ENCODE measurements around the gene PRKACA. TPM values are rescaled to one million over a fixed set of nuclear protein-coding genes. Genes with fewer than 3 reads are reported as not detected.
A peak's percentile ranks its signal among the peaks of the same experiment; 100 is the strongest.
"Not testable (repeated sequence)": the region's sequence is repeated elsewhere in the genome, so short reads cannot be mapped to it uniquely, and the experiment has no call there.

The PRKACA gene
- total RNA-seq, 1 experiment from 2014 or later, result 17.6 TPM

GRCh38 chr19:14059652-14060155, 57.9 kb downstream of the PRKACA start:
- in situ Hi-C loops (cut with HindIII; ENCODE audit: low pct_unique_long_range_greater_than_20kb, low sequenced_read_pairs), result no loop called here
- DNase-seq (ENCODE audit: low read depth), result no peak

GRCh38 chr19:14059093-14059480, 58.5 kb downstream of the PRKACA start:
- in situ Hi-C loops (cut with HindIII; ENCODE audit: low pct_unique_long_range_greater_than_20kb, low sequenced_read_pairs), result no loop called here

GRCh38 chr19:14058182-14059092, 59.1 kb downstream of the PRKACA start:
- in situ Hi-C loops (cut with HindIII; ENCODE audit: low pct_unique_long_range_greater_than_20kb, low sequenced_read_pairs), result no loop called here

More at GRCh38 chr19:14059093-14059480, 58.5 kb downstream of the PRKACA start:
- no peak for DNase-seq (ENCODE audit: low read depth)

GRCh38 chr19:14056741-14057356, 60.7 kb downstream of the PRKACA start:
- in situ Hi-C loops (cut with HindIII; ENCODE audit: low pct_unique_long_range_greater_than_20kb, low sequenced_read_pairs), result no loop called here
- no peak for DNase-seq (ENCODE audit: low read depth)

More at GRCh38 chr19:14058182-14059092, 59.1 kb downstream of the PRKACA start:
- DNase-seq (ENCODE audit: low read depth), result no peak

- no peak for DNase-seq (ENCODE audit: low read depth)
- in situ Hi-C loops (cut with HindIII; ENCODE audit: low pct_unique_long_range_greater_than_20kb, low sequenced_read_pairs), result no loop called here
Measured at GRCh38 chr19:14056069-14056666, 61.4 kb downstream of the PRKACA start.

- DNase-seq (ENCODE audit: low read depth), result no peak
- in situ Hi-C loops (cut with HindIII; ENCODE audit: low pct_unique_long_range_greater_than_20kb, low sequenced_read_pairs), result no loop called here
Measured at GRCh38 chr19:14055396-14055795, 62.2 kb downstream of the PRKACA start.

- DNase-seq (ENCODE audit: low read depth), result no peak
- in situ Hi-C loops (cut with HindIII; ENCODE audit: low pct_unique_long_range_greater_than_20kb, low sequenced_read_pairs), result no loop called here
Measured at GRCh38 chr19:14054721-14055120, 62.8 kb downstream of the PRKACA start.

GRCh38 chr19:14054099-14054498, 63.5 kb downstream of the PRKACA start:
- in situ Hi-C loops (cut with HindIII; ENCODE audit: low pct_unique_long_range_greater_than_20kb, low sequenced_read_pairs), result no loop called here
- DNase-seq (ENCODE audit: low read depth), result no peak

GRCh38 chr19:14053500-14053899, 64.1 kb downstream of the PRKACA start:
- in situ Hi-C loops (cut with HindIII; ENCODE audit: low pct_unique_long_range_greater_than_20kb, low sequenced_read_pairs), result no loop called here

GRCh38 chr19:14053032-14053431, 64.5 kb downstream of the PRKACA start:
- in situ Hi-C loops (cut with HindIII; ENCODE audit: low pct_unique_long_range_greater_than_20kb, low sequenced_read_pairs), result no loop called here
- no peak for DNase-seq (ENCODE audit: low read depth)

More at GRCh38 chr19:14053500-14053899, 64.1 kb downstream of the PRKACA start:
- DNase-seq (ENCODE audit: low read depth), result no peak

- in situ Hi-C loops (cut with HindIII; ENCODE audit: low pct_unique_long_range_greater_than_20kb, low sequenced_read_pairs), result no loop called here
Measured at GRCh38 chr19:14052470-14052869, 65.1 kb downstream of the PRKACA start.

GRCh38 chr19:14051980-14052379, 65.6 kb downstream of the PRKACA start:
- no peak for DNase-seq (ENCODE audit: low read depth)
- in situ Hi-C loops (cut with HindIII; ENCODE audit: low pct_unique_long_range_greater_than_20kb, low sequenced_read_pairs), result no loop called here

More at GRCh38 chr19:14052470-14052869, 65.1 kb downstream of the PRKACA start:
- DNase-seq (ENCODE audit: low read depth), result no peak

GRCh38 chr19:14050961-14051360, 66.6 kb downstream of the PRKACA start:
- DNase-seq (ENCODE audit: low read depth); in situ Hi-C loops (cut with HindIII; ENCODE audit: low pct_unique_long_range_greater_than_20kb, low sequenced_read_pairs): not testable (repeated sequence)

- in situ Hi-C loops (cut with HindIII; ENCODE audit: low pct_unique_long_range_greater_than_20kb, low sequenced_read_pairs), result no loop called here
Measured at GRCh38 chr19:14050512-14050911, 67.0 kb downstream of the PRKACA start.

GRCh38 chr19:14048443-14049153, 69.0 kb downstream of the PRKACA start:
- DNase-seq (ENCODE audit: low read depth), result peak; percentile 17
- in situ Hi-C loops (cut with HindIII; ENCODE audit: low pct_unique_long_range_greater_than_20kb, low sequenced_read_pairs), result no loop called here

More at GRCh38 chr19:14050512-14050911, 67.0 kb downstream of the PRKACA start:
- no peak for DNase-seq (ENCODE audit: low read depth)

GRCh38 chr19:14047866-14048265, 69.7 kb downstream of the PRKACA start:
- in situ Hi-C loops (cut with HindIII; ENCODE audit: low pct_unique_long_range_greater_than_20kb, low sequenced_read_pairs); DNase-seq (ENCODE audit: low read depth): not testable (repeated sequence)

- peak; percentile 69 for DNase-seq (ENCODE audit: low read depth)
- in situ Hi-C loops (cut with HindIII; ENCODE audit: low pct_unique_long_range_greater_than_20kb, low sequenced_read_pairs), result not testable (repeated sequence)
Measured at GRCh38 chr19:14042659-14043608, 74.6 kb downstream of the PRKACA start.
